Measurements from ENCODE around the gene CYB5RL.
A peak's percentile ranks its signal among the peaks of the same experiment; 100 is the strongest.

The CYB5RL gene

DNA sequence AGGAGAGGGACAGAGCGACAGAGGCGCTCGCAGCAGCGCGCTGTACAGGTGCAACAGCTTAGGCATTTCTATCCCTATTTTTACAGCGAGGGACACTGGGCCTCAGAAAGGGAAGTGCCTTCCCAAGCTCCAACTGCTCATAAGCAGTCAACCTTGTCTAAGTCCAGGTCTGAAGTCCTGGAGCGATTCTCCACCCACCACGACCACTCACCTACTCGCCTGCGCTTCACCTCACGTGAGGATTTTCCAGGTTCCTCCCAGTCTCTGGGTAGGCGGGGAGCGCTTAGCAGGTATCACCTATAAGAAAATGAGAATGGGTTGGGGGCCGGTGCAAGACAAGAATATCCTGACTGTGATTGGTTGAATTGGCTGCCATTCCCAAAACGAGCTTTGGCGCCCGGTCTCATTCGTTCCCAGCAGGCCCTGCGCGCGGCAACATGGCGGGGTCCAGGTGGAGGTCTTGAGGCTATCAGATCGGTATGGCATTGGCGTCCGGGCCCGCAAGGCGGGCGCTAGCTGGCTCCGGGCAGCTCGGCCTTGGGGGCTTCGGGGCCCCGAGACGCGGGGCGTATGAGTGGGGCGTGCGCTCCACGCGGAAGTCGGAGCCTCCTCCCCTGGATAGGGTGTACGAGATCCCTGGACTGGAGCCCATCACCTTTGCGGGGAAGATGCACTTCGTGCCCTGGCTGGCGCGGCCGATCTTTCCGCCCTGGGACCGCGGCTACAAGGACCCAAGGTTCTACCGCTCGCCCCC, at the start of gene CYB5RL, which contains the start of gene MRPL37:
CYB5RL (minus strand) TSS at position 266 of the 754 bp plus-strand sequence. CDS start 4,414 bp downstream, outside the sequence.
MRPL37 (plus strand) TSS at position 403 of the 754 bp plus-strand sequence; CDS start at position 480, 77 bp downstream.
- H3K4me3 ChIP-seq = peak within 1 kb of the TSS; percentile 94
- peaks cover 36% of the 10 kb centered on the region for H4K20me1 ChIP-seq
- peak within 1 kb of the TSS; percentile 85 for H3K27ac ChIP-seq
- H3K27me3 ChIP-seq = no peaks in the 10 kb centered on the region
- no peak for TF ChIP-seq Cebpa-rat (IDR thresholded peaks at IDR 0.05)
- peaks cover 44% of the 10 kb centered on the region for H3K36me3 ChIP-seq
- H3K9ac ChIP-seq = peak within 1 kb of the TSS; percentile 91
- H3K4me1 ChIP-seq = peaks cover 33% of the 10 kb centered on the region
- peak within 1 kb of the TSS; percentile 95 for H3K4me2 ChIP-seq
- no peaks in the 10 kb centered on the region for H3K9me3 ChIP-seq

- peaks cover 34% of the 10 kb centered on the region for H3K4me1 ChIP-seq
- H3K36me3 ChIP-seq = peaks cover 82% of the 10 kb centered on the region
- no peak for TF ChIP-seq Cebpa-rat (IDR thresholded peaks at IDR 0.05)
- H3K27me3 ChIP-seq = no peaks in the 10 kb centered on the region
- no peak overlapping the region for H3K9ac ChIP-seq
- peaks cover 62% of the 10 kb centered on the region for H4K20me1 ChIP-seq
- H3K4me3 ChIP-seq = no peak overlapping the region
- H3K4me2 ChIP-seq = no peak overlapping the region
- H3K27ac ChIP-seq = no peak overlapping the region
- H3K9me3 ChIP-seq = no peaks in the 10 kb centered on the region
Measured at GRCh38 chr1:54248966-54249365, 49.1 kb upstream of the CYB5RL start.

GRCh38 chr1:54247863-54248515, 48.2 kb upstream of the CYB5RL start:
- no peak overlapping the region for H3K9ac ChIP-seq
- H3K9me3 ChIP-seq = no peaks in the 10 kb centered on the region
- no peak for TF ChIP-seq Cebpa-rat (IDR thresholded peaks at IDR 0.05)
- H3K27me3 ChIP-seq = no peaks in the 10 kb centered on the region
- peaks cover 59% of the 10 kb centered on the region for H4K20me1 ChIP-seq
- peaks cover 24% of the 10 kb centered on the region for H3K4me1 ChIP-seq
- H3K27ac ChIP-seq = no peak overlapping the region
- peaks cover 91% of the 10 kb centered on the region for H3K36me3 ChIP-seq
- no peak overlapping the region for H3K4me3 ChIP-seq
- no peak overlapping the region for H3K4me2 ChIP-seq

DNA sequence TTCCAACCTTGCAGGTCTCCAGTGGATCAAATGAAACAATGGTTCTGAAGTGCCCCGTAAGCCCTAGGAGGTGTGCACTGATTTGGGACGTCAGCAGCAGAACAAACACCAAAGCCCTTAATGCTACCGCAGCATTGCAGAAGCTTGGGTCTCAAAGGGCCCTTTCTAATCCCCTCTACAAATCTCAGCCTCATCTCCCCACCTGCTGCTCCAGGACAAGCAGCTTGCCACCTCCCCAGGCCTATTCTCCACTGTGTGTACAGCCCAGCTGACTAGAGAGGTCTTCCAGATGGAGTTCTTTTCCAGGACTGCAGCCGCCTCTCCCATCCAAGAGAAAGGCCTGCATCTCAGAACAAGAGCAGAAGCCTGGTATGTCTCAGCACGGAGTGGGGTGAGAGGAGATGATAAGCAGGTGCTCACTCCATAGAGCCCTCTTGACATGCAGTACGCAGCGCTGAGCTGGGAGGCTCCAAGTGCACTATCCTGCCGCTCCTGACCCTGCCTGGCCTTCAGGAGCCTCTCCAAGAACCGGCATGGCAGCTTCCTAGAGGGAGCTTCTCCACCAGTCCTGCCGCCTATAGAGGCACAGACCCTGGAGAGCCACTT, 46.4 kb upstream of the CYB5RL start:
- Histone ChIP-seq H4K20me1 (peaks cover 41% of the 10 kb centered on the region), H3K9me3 (no peaks in the 10 kb centered on the region), H3K27me3 (no peaks in the 10 kb centered on the region), H3K4me1 (peaks cover 19% of the 10 kb centered on the region), H3K4me2 (no peak overlapping the region), H3K9ac (no peak overlapping the region), H3K4me3 (no peak overlapping the region), H3K27ac (no peak overlapping the region), H3K36me3 (peaks cover 97% of the 10 kb centered on the region)
- no peak for TF ChIP-seq Cebpa-rat (IDR thresholded peaks at IDR 0.05)

- Histone ChIP-seq H3K4me1 (peaks cover 13% of the 10 kb centered on the region), H3K27ac (no peak overlapping the region), H3K27me3 (no peaks in the 10 kb centered on the region), H3K4me3 (no peak overlapping the region), H3K9me3 (no peaks in the 10 kb centered on the region), H3K4me2 (no peak overlapping the region), H3K9ac (no peak overlapping the region), H4K20me1 (peaks cover 34% of the 10 kb centered on the region), H3K36me3 (peaks cover 97% of the 10 kb centered on the region)
- TF ChIP-seq Cebpa-rat (IDR thresholded peaks at IDR 0.05) = no peak
Measured at GRCh38 chr1:54245501-54245900, 45.7 kb upstream of the CYB5RL start.

- Histone ChIP-seq H3K27ac (no peak overlapping the region), H3K4me2 (no peak overlapping the region), H3K27me3 (no peaks in the 10 kb centered on the region), H3K9ac (no peak overlapping the region), H3K4me3 (no peak overlapping the region), H4K20me1 (peaks cover 34% of the 10 kb centered on the region), H3K4me1 (peaks cover 13% of the 10 kb centered on the region), H3K9me3 (no peaks in the 10 kb centered on the region), H3K36me3 (peaks cover 95% of the 10 kb centered on the region)
- TF ChIP-seq Cebpa-rat (IDR thresholded peaks at IDR 0.05) = no peak
Measured at GRCh38 chr1:54244655-54245054, 44.8 kb upstream of the CYB5RL start.

DNA sequence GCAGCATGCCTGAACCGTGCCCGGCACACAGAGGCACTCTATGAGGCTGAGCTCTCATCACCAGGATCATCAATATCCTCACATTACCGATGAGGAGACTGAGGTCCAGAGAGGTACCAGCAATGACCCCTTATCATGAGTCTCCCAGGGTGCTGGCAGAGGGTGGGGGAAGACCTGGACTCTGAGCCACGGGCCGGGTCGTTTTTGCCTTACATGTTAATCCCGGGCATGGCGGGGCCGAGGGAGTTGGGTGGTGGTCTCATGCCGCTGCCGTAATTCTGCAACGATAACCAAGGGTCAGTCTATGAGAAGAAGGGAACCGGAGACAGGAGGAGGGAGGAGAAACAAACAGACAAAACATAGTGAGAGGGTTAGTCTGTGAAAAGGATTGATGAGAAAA, 43.2 kb upstream of the CYB5RL start:
- no peak for TF ChIP-seq Cebpa-rat (IDR thresholded peaks at IDR 0.05)
- H3K4me3 ChIP-seq = no peak overlapping the region
- no peak overlapping the region for H3K4me2 ChIP-seq
- H3K4me1 ChIP-seq = peaks cover 13% of the 10 kb centered on the region
- no peaks in the 10 kb centered on the region for H3K9me3 ChIP-seq
- H3K27ac ChIP-seq = no peak overlapping the region
- peaks cover 96% of the 10 kb centered on the region for H3K36me3 ChIP-seq
- H4K20me1 ChIP-seq = peaks cover 22% of the 10 kb centered on the region; the same call in 1 of the 2 replicates
- no peak overlapping the region for H3K9ac ChIP-seq
- no peaks in the 10 kb centered on the region for H3K27me3 ChIP-seq

DNA sequence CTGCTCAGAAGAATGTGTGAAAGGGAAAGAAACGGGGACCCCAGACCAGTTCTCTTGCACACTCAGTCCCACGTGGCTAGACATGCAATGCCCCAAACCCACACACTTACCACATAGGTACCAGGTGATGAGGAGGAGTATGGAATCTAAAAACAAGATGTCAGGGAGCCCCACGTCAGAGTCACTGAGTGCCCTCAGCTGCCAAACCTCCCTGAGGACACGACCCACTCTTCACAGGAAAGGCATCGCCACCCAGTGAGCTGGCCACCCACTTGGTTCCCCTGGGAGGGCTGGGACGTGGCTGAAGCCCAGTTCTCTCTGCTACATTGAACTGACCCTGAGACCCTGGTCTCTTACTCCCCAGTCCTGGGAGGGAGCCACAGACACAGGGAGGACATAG, 41.5 kb upstream of the CYB5RL start:
- Histone ChIP-seq H3K4me1 (peaks cover 13% of the 10 kb centered on the region), H3K27ac (peak overlapping the region; percentile 59; the same call in 1 of the 2 replicates), H3K36me3 (peaks cover 96% of the 10 kb centered on the region), H4K20me1 (peaks cover 16% of the 10 kb centered on the region; the same call in 1 of the 2 replicates), H3K9ac (0 out of 2 replicates have a peak overlapping the region, but pooled peaks have one; percentile 34), H3K4me3 (no peak overlapping the region), H3K9me3 (no peaks in the 10 kb centered on the region), H3K27me3 (no peaks in the 10 kb centered on the region), H3K4me2 (peak overlapping the region; percentile 7; the same call in 1 of the 2 replicates)
- no peak for TF ChIP-seq Cebpa-rat (IDR thresholded peaks at IDR 0.05)

DNA sequence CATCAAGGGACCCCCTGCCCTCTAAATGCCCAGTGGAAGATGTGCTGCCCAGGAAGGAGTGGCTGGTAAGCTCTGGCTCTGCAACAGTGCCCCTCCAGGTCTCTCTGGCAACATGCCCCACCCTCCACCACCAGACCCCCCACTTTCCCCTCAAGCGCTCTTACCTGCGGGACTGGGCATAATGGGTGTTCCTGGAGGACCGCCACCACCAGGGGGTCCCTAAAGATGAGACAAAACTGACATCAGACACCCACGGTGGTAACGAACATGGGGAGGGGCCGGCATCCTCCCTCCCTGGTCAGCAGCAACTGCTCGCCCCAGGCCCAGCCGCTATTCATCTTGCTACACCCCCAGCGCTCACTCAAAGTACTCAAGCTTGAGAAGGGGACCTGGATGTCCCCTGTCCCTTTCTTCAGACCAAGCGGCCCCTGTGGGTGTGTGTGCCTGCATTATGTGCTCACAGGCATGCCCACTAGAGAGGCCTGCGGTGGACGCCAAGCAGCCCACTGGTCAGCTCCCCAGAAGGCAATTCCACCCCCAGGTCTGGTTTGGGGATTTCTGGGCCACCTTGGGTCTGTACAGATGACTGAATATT, 41.0 kb upstream of the CYB5RL start:
- no peak for TF ChIP-seq Cebpa-rat (IDR thresholded peaks at IDR 0.05)
- Histone ChIP-seq H3K9ac (no peak overlapping the region), H3K4me2 (no peak overlapping the region), H4K20me1 (0 out of 2 replicates have a peak, but pooled peaks cover 15% of the 10 kb centered on the region), H3K36me3 (peaks cover 95% of the 10 kb centered on the region), H3K9me3 (no peaks in the 10 kb centered on the region), H3K4me3 (no peak overlapping the region), H3K27ac (no peak overlapping the region), H3K27me3 (no peaks in the 10 kb centered on the region), H3K4me1 (peaks cover 13% of the 10 kb centered on the region)

Measured in BLaER1 (cell line).